Activated CD4-positive, alpha-beta T cell treated with anti-CD3 and anti-CD28 coated beads, Interleukin-2, amount 10 ng/mL, durations not matched to agents 24 days and 14 days (primary cell): Measurements from ENCODE around the gene ARL6IP1. TPM values are rescaled to one million over a fixed set of nuclear protein-coding genes. Genes with fewer than 3 reads are reported as not detected.

Experiments used
- DNase-seq: peaks from one replicate; pipeline ENCODE4 v3.0.0; 2022
- H3K27ac Mint-ChIP-seq: one replicate; pipeline ENCODE4 v1.8.0; 2022; ENCODE audit warnings: mild to moderate bottlenecking, mixed read lengths
- H3K27me3 Mint-ChIP-seq: one replicate; pipeline ENCODE4 v1.8.0; 2022; ENCODE audit warnings: mixed read lengths
- H3K36me3 Mint-ChIP-seq: one replicate; pipeline ENCODE4 v1.8.0; 2022; ENCODE audit warnings: low read depth, mild to moderate bottlenecking, mixed read lengths
- H3K4me1 Mint-ChIP-seq: one replicate; pipeline ENCODE4 v1.8.0; 2021; ENCODE audit warnings: mixed read lengths
- H3K4me3 Mint-ChIP-seq: one replicate; pipeline ENCODE4 v1.8.0; 2022; ENCODE audit warnings: mild to moderate bottlenecking, moderate library complexity, mixed read lengths
- H3K9me3 Mint-ChIP-seq: one replicate; pipeline ENCODE4 v1.8.0; 2021; ENCODE audit warnings: mixed read lengths
- intact Hi-C: fragments of 100-400 bp; cut with micrococcal nuclease; formaldehyde crosslinking; loops from one replicate; pipeline ENCODE4 v1.15.1; 2023
- total RNA-seq: library from RNA; stranded (reverse); gene quantifications from 2 replicates; pipeline ENCODE4 v1.2.3, GENCODE V29; 2022

ARL6IP1 gene
- 97.2 and 98.5 TPM in 2 replicates for total RNA-seq

GRCh38 chr16:18801145-18801972 is at the start of gene ARL6IP1:
TSS of gene ARL6IP1 (minus strand) at chr16:18801549. CDS start at chr16:18801466, 83 bp downstream.
- intact Hi-C loops = loop anchor here (1.0 to 5.0 kb wide), 7 partner anchors 11 to 721 kb away; partner anchors contain the start of genes CCP110, COQ7, GDE1 and RPS15A
- Mint-ChIP-seq H3K4me1 (peaks cover 59% of the 10 kb centered on the region), H3K27ac (peak within 1 kb of the TSS; percentile 97), H3K36me3 (peaks cover 47% of the 10 kb centered on the region), H3K9me3 (no peaks in the 10 kb centered on the region), H3K4me3 (peak within 1 kb of the TSS; percentile 99), H3K27me3 (no peaks in the 10 kb centered on the region)
- peak; percentile 99 for DNase-seq

- H3K27me3 Mint-ChIP-seq = no peaks in the 10 kb centered on the region
- peaks cover 67% of the 10 kb centered on the region for H3K36me3 Mint-ChIP-seq
- peaks cover 2% of the 10 kb centered on the region for H3K4me1 Mint-ChIP-seq
- intact Hi-C loops = no loop called here
- no peaks in the 10 kb centered on the region for H3K9me3 Mint-ChIP-seq
- no peak for DNase-seq
- no peak overlapping the region for H3K27ac Mint-ChIP-seq
- H3K4me3 Mint-ChIP-seq = no peak overlapping the region
Observed at GRCh38 chr16:18846416-18846815, 45.1 kb upstream of the ARL6IP1 start.

DNA sequence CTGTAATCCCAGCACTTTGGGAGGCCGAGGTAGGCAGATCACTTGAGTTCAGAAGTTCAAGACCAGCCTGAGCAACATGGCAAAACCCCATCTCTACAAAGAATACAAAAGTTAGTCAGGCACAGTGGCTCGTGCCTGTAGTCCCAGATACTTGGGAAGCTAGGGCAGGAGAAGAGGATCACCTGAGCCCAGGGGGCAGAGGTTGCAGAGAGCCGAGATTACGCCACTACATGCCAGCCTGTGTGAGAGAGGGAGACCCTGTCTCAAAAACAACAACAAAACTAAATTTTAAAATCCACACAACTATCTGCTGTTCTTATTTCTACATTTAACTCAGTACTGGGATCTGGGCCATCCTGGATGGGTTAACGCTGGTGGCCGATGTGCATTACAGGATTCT is 41.2 kb upstream of the ARL6IP1 start:
- peaks cover 11% of the 10 kb centered on the region for H3K4me1 Mint-ChIP-seq
- no peak overlapping the region for H3K27ac Mint-ChIP-seq
- H3K9me3 Mint-ChIP-seq = no peaks in the 10 kb centered on the region
- no peak overlapping the region for H3K4me3 Mint-ChIP-seq
- no peaks in the 10 kb centered on the region for H3K27me3 Mint-ChIP-seq
- H3K36me3 Mint-ChIP-seq = peaks cover 77% of the 10 kb centered on the region
- intact Hi-C loops = no loop called here
- DNase-seq = no peak

DNA sequence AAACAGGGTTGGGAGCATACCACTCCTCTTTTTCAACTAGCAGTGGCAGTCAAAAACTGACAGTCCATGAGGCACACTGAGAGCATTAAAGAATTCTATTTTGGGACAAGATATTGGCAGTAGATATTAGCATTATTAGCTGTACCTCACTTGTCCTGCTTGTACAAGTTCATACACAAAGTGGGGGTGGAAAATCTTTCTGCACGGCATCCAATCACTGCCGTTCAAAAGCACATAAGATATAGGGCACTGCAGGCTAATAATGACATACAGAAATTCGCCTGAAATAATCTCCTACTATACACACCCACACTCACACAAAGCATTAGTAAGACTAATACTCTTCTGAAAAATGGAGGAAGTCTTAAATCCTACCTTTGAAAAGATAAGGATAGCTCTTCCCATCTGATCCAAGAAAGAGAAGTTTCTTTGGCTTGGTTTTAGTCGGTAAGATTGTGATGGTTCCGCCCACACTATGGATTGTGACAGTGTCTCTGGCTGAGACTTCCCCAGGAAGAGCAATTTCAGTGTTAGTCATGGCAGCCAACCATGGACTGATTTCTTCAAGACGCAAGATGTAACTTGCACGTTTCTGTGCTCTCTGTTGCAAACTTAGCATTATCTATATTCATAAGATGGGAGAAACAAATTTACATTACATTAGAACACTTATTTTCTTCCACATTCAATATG is 40.6 kb upstream of the ARL6IP1 start:
- no peaks in the 10 kb centered on the region for H3K27me3 Mint-ChIP-seq
- intact Hi-C loops = no loop called here
- H3K27ac Mint-ChIP-seq = no peak overlapping the region
- H3K36me3 Mint-ChIP-seq = peaks cover 77% of the 10 kb centered on the region
- H3K4me3 Mint-ChIP-seq = no peak overlapping the region
- no peaks in the 10 kb centered on the region for H3K9me3 Mint-ChIP-seq
- DNase-seq = no peak
- H3K4me1 Mint-ChIP-seq = peaks cover 15% of the 10 kb centered on the region

- Mint-ChIP-seq H3K4me3 (no peak overlapping the region), H3K4me1 (peaks cover 17% of the 10 kb centered on the region), H3K27me3 (no peaks in the 10 kb centered on the region), H3K27ac (no peak overlapping the region), H3K36me3 (peaks cover 77% of the 10 kb centered on the region), H3K9me3 (no peaks in the 10 kb centered on the region)
- intact Hi-C loops = loop anchor here (5.0 kb wide), 1 partner anchor 37 kb away; the partner anchor contains the start of gene ARL6IP1
- DNase-seq = no peak
Observed at GRCh38 chr16:18839555-18839954, 38.2 kb upstream of the ARL6IP1 start.

GRCh38 chr16:18836702-18837101 is 35.4 kb upstream of the ARL6IP1 start:
- intact Hi-C loops = loop anchor here (2.0 to 5.0 kb wide), 2 partner anchors 16 to 34 kb away; partner anchors contain the start of gene ARL6IP1
- peaks cover 74% of the 10 kb centered on the region for H3K36me3 Mint-ChIP-seq
- no peak overlapping the region for H3K4me3 Mint-ChIP-seq
- peak overlapping the region; percentile 72 for H3K27ac Mint-ChIP-seq
- no peak for DNase-seq
- H3K9me3 Mint-ChIP-seq = no peaks in the 10 kb centered on the region
- H3K4me1 Mint-ChIP-seq = peaks cover 17% of the 10 kb centered on the region
- H3K27me3 Mint-ChIP-seq = no peaks in the 10 kb centered on the region

DNA sequence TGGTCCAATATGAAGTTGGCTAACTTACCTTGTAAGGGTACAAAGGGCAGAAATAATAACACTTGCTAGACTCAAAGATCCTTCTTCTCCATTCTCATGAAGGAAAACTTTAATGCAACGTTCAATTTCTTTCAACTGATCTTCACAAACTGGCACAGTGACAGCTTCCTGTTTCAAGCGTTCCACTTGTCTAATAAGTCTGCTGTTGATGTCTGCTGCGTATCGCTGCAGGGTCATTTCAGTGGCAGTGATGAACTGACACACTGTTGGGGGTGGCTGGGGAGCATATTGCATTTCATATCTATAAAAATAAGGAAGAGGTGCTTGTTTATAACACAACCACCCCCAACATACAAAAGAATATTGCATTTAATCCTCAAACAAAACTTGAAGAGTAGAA is 33.5 kb upstream of the ARL6IP1 start:
- H3K36me3 Mint-ChIP-seq = peaks cover 69% of the 10 kb centered on the region
- no peaks in the 10 kb centered on the region for H3K27me3 Mint-ChIP-seq
- DNase-seq = no peak
- no peak overlapping the region for H3K4me3 Mint-ChIP-seq
- peak overlapping the region; percentile 61 for H3K27ac Mint-ChIP-seq
- H3K4me1 Mint-ChIP-seq = peaks cover 17% of the 10 kb centered on the region
- H3K9me3 Mint-ChIP-seq = no peaks in the 10 kb centered on the region
- intact Hi-C loops = loop anchor here (5.0 kb wide), 1 partner anchor 33 kb away; the partner anchor contains the start of gene ARL6IP1

DNA sequence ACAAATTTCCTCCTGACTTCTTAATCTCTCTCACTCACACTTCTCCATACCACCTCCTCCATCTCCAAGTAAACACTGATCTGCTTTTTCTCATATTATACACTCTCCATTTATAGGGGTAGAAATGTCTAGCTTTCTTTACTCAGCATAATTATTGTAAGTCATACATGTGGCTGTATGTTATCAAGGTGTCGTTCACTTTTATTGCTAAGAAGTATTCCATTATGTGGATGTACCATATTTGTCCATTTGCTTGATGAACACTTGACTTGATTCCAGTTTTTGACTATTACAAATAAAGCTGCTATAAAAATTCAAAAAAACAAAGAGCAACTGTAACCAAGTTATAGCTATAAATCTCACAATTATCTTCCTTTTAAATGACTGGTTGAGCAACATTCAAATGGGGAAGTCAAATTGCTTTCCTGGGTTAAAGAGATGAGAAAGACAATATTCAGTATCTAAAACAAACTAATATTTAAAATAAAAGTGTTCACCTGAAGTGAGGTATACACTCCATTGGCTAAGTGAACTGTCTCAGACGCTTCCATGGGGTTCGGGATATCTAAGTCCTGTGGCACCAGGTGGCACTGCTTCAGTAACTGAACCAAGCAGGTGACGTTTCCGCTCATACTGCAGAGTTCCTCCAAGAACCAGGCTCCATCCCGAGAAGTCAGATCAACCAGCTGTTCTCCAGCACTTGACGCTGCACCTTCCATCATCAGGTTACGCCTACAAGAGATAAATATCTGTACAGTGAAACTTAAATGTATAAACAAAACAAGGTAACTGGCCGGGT is 32.6 kb upstream of the ARL6IP1 start:
- no peak for DNase-seq
- no peak overlapping the region for H3K4me3 Mint-ChIP-seq
- H3K36me3 Mint-ChIP-seq = peaks cover 71% of the 10 kb centered on the region
- H3K4me1 Mint-ChIP-seq = peaks cover 14% of the 10 kb centered on the region
- H3K9me3 Mint-ChIP-seq = no peaks in the 10 kb centered on the region
- no peak overlapping the region for H3K27ac Mint-ChIP-seq
- H3K27me3 Mint-ChIP-seq = no peaks in the 10 kb centered on the region
- intact Hi-C loops = no loop called here

GRCh38 chr16:18832613-18833012 is 31.3 kb upstream of the ARL6IP1 start:
- no peak overlapping the region for H3K27ac Mint-ChIP-seq
- peaks cover 12% of the 10 kb centered on the region for H3K4me1 Mint-ChIP-seq
- DNase-seq = no peak
- peaks cover 71% of the 10 kb centered on the region for H3K36me3 Mint-ChIP-seq
- no peaks in the 10 kb centered on the region for H3K27me3 Mint-ChIP-seq
- no peak overlapping the region for H3K4me3 Mint-ChIP-seq
- H3K9me3 Mint-ChIP-seq = no peaks in the 10 kb centered on the region
- intact Hi-C loops = no loop called here

DNA sequence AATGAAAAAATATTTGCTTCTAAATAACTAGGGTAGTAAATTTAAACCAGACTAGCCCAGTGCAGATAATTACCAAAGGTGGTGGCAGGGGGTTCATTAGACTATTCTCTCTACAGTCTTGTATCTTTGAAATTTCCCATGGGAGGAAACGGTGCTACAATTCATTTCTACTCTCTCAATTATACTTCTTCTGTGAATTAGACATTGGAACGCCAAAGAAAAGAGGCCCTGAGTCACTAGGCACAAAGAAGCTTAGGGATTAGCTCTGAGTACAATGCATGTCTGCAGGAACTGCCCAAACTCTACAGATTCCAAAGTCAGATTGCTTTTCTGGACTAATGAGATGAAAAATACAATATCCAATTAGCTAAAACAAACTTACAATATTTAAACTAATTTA is 30.7 kb upstream of the ARL6IP1 start:
- no peak overlapping the region for H3K27ac Mint-ChIP-seq
- no peak for DNase-seq
- no peaks in the 10 kb centered on the region for H3K27me3 Mint-ChIP-seq
- H3K4me3 Mint-ChIP-seq = no peak overlapping the region
- H3K36me3 Mint-ChIP-seq = peaks cover 69% of the 10 kb centered on the region
- H3K4me1 Mint-ChIP-seq = peaks cover 8% of the 10 kb centered on the region
- intact Hi-C loops = no loop called here
- no peaks in the 10 kb centered on the region for H3K9me3 Mint-ChIP-seq

DNA sequence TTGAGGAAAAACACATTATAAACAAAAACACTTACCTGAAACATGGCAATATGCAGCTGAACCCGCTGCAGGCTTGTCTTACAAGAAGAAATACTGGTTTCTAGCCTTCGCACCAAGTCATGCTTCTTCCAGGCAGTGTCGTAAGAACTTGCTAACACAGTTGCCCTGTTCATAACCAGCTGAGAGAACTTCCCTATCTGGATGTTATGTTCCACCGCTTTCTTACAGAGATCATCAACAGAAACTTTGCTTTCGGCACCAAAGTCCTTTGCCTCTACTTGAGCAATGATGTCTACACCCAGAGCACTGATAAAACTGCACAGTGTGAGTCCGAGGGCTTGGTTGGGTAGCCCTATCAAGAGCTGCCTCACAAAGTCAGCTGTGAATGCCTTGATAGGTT is 27.9 kb upstream of the ARL6IP1 start:
- H3K27ac Mint-ChIP-seq = peak overlapping the region; percentile 47
- DNase-seq = no peak
- H3K4me1 Mint-ChIP-seq = peaks cover 4% of the 10 kb centered on the region
- no peaks in the 10 kb centered on the region for H3K9me3 Mint-ChIP-seq
- no peaks in the 10 kb centered on the region for H3K27me3 Mint-ChIP-seq
- intact Hi-C loops = no loop called here
- no peak overlapping the region for H3K4me3 Mint-ChIP-seq
- H3K36me3 Mint-ChIP-seq = peaks cover 48% of the 10 kb centered on the region

GRCh38 chr16:18827890-18828289 is 26.5 kb upstream of the ARL6IP1 start:
- no peaks in the 10 kb centered on the region for H3K27me3 Mint-ChIP-seq
- H3K27ac Mint-ChIP-seq = no peak overlapping the region
- H3K4me1 Mint-ChIP-seq = peaks cover 4% of the 10 kb centered on the region
- peaks cover 40% of the 10 kb centered on the region for H3K36me3 Mint-ChIP-seq
- H3K4me3 Mint-ChIP-seq = no peak overlapping the region
- H3K9me3 Mint-ChIP-seq = no peaks in the 10 kb centered on the region
- intact Hi-C loops = no loop called here
- no peak for DNase-seq

- Mint-ChIP-seq H3K36me3 (peaks cover 57% of the 10 kb centered on the region), H3K27ac (no peak overlapping the region), H3K27me3 (no peaks in the 10 kb centered on the region), H3K4me3 (no peak overlapping the region), H3K9me3 (no peaks in the 10 kb centered on the region), H3K4me1 (peaks cover 12% of the 10 kb centered on the region)
- DNase-seq = no peak
- intact Hi-C loops = no loop called here
Observed at GRCh38 chr16:18816286-18816685, 14.9 kb upstream of the ARL6IP1 start.
